ENCODE results near the gene PPP3CA.

DNA sequence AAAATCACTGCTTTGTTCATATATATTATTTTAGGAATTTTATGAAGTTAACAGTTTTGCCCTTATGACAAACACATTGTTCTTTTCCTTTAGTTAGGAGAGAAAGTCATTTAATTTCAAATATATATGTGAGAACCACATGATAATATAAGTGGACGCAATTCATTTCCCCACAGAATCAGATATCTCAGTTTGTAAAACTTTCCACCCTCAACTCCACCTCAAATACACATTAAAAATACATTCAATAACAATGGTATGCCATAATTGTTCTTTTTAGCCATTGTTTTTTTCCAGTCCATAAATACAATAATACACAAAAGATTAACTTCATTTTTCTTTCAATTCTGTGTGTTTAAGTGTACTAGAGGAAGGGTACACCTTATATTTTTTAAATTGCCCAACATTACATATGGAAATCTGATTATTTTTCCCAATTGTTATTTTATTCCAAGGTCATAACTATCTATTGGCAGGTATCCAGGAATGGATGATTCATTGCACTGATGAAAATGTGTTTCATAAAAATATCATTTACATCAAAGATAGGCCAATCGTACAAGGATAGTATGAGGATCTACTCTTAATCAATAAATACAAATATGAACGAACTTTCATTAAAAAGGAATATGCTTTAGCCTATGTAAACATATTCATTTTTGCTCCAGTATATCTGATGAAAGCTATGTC is 125.0 kb downstream of the PPP3CA start:
- TF ChIP-seq EZH2 (IDR thresholded peaks at IDR 0.05; ENCODE audit: insufficient read depth, poor library complexity, severe bottlenecking), result no peak
- no peak for TF ChIP-seq EZH2phosphoT487 (IDR thresholded peaks at IDR 0.05; ENCODE audit: insufficient read depth, low read depth)
